Measurements from ENCODE around the gene TCF23. TPM values are rescaled to one million over a fixed set of nuclear protein-coding genes. Genes with fewer than 3 reads are reported as not detected.

Gene TCF23
- total and polyA plus RNA-seq, 2 experiments from 2014 or later: 0.03 to 0.07 TPM

- Histone ChIP-seq H3F3A (replicated peaks; ENCODE audit: low read depth) (no peaks in the 10 kb centered on the region; the same call in 1 of the 2 replicates), H3K79me2 (replicated peaks; ENCODE audit: insufficient read depth) (peaks cover 11% of the 10 kb centered on the region), H2AFZ (peak within 1 kb of the TSS; percentile 97), H3K4me1 (ENCODE audit: insufficient read depth) (peaks cover 6% of the 10 kb centered on the region; the same call in 1 of the 2 replicates), H3K4me3 (peak within 1 kb of the TSS; percentile 99), H4K20me1 (replicated peaks; ENCODE audit: insufficient read depth) (peaks cover 10% of the 10 kb centered on the region), H3K9me2 (ENCODE audit: insufficient read depth) (no peaks in the 10 kb centered on the region), H3K27me3 (ENCODE audit: insufficient read depth) (no peaks in the 10 kb centered on the region), H3K27ac (ENCODE audit: low read depth) (peak within 1 kb of the TSS; percentile 45; the same call in 1 of the 2 replicates), H3K36me3 (ENCODE audit: insufficient read depth) (no peaks in the 10 kb centered on the region), H3K4me2 (peak within 1 kb of the TSS; percentile 97)
- Mint-ChIP-seq H3K27ac (peak within 1 kb of the TSS; percentile 96), H3K36me3 (ENCODE audit: low read depth) (peaks cover 26% of the 10 kb centered on the region; the same call in 2 of the 3 replicates), H3K27me3 (ENCODE audit: insufficient read depth, low read depth, poor library complexity) (peaks cover 8% of the 10 kb centered on the region), H3K9me3 (no peaks in the 10 kb centered on the region), H3K4me3 (peak within 1 kb of the TSS; percentile 89), H3K4me1 (peaks cover 10% of the 10 kb centered on the region; the same call in 2 of the 3 replicates)
- TF ChIP-seq EZH2phosphoT487 (IDR thresholded peaks at IDR 0.05; ENCODE audit: unreplicated experiment) (no peak), ZNF114 (CRISPR knock-in tag; IDR thresholded peaks at IDR 0.05) (no peak), POLR2AphosphoS5 (IDR thresholded peaks at IDR 0.05; ENCODE audit: low read depth) (peak; percentile 93), CREB1 (CRISPR knock-in tag; IDR thresholded peaks at IDR 0.05; ENCODE audit: low read depth) (peak; percentile 71; the same call in 1 of the 2 replicates), CTCF (conservative IDR thresholded peaks at IDR 0.05; ENCODE audit: low read depth in 2 of 2) (peak; percentile 42 to 62), ETS1 (IDR thresholded peaks at IDR 0.05) (0 out of 2 replicates have a peak, but pooled peaks have one; percentile 46), STAT1 (IDR thresholded peaks at IDR 0.05; ENCODE audit: unreplicated experiment) (no peak)
- ATAC-seq: peak; percentile 89
- peak; percentile 97 for DNase-seq (ENCODE audit: low spot score)
Measured at GRCh38 chr2:27133905-27134780, 14.7 kb upstream of the TCF23 start, which contains the start of gene PREB. Gene PREB, minus strand, starts transcription at chr2:27134636. Its CDS starts 215 bp downstream, at chr2:27134421.

GRCh38 chr2:27134781-27135477 lies 13.9 kb upstream of the TCF23 start:
- H3K27me3 Mint-ChIP-seq (ENCODE audit: insufficient read depth, low read depth, poor library complexity): peaks cover 8% of the 10 kb centered on the region
- no peak for DNase-seq (ENCODE audit: low spot score)
- Histone ChIP-seq H3F3A (replicated peaks; ENCODE audit: low read depth) (no peaks in the 10 kb centered on the region; the same call in 1 of the 2 replicates), H3K27me3 (ENCODE audit: insufficient read depth) (no peaks in the 10 kb centered on the region), H3K4me1 (ENCODE audit: insufficient read depth) (peaks cover 6% of the 10 kb centered on the region; the same call in 1 of the 2 replicates), H3K36me3 (ENCODE audit: insufficient read depth) (no peaks in the 10 kb centered on the region), H3K79me2 (replicated peaks; ENCODE audit: insufficient read depth) (peaks cover 11% of the 10 kb centered on the region), H3K4me2 (peak overlapping the region; percentile 58; the same call in 1 of the 2 replicates), H2AFZ (peak overlapping the region; percentile 97), H3K4me3 (peak overlapping the region; percentile 99; the same call in 1 of the 2 replicates), H4K20me1 (replicated peaks; ENCODE audit: insufficient read depth) (peaks cover 10% of the 10 kb centered on the region; the same call in 1 of the 2 replicates), H3K9me2 (ENCODE audit: insufficient read depth) (no peaks in the 10 kb centered on the region), H3K27ac (ENCODE audit: low read depth) (no peak overlapping the region)
- H3K27ac Mint-ChIP-seq: peak overlapping the region; percentile 92
- H3K4me3 Mint-ChIP-seq: peak overlapping the region; percentile 89
- H3K4me1 Mint-ChIP-seq: peaks cover 10% of the 10 kb centered on the region; the same call in 2 of the 3 replicates
- no peaks in the 10 kb centered on the region for H3K9me3 Mint-ChIP-seq
- ATAC-seq: no peak
- H3K36me3 Mint-ChIP-seq (ENCODE audit: low read depth): peaks cover 26% of the 10 kb centered on the region; the same call in 2 of the 3 replicates
- TF ChIP-seq ZNF331 (CRISPR knock-in tag; IDR thresholded peaks at IDR 0.05; ENCODE audit: low read depth): no peak
- TF ChIP-seq STAT1 (IDR thresholded peaks at IDR 0.05; ENCODE audit: unreplicated experiment): no peak
- no peak for TF ChIP-seq NANOG (IDR thresholded peaks at IDR 0.05; ENCODE audit: borderline replicate concordance)
